AG09319 (cell line): ENCODE results near the gene ERC1.

Experiments
- DNase-seq: peaks from one replicate; pipeline ENCODE4 v3.0.0-alpha.2; 2010; ENCODE audit warnings: low read depth; ENCODE audit errors: extremely low read depth
- TF ChIP-seq, protein P1 (sequence below): IDR thresholded peaks from 2 replicates; pipeline ENCODE4 v1.5.1; 2011; ENCODE audit warnings: low read depth, mild to moderate bottlenecking, inconsistent platforms, low read length, moderate library complexity

The ERC1 gene

GRCh38 chr12:1288333-1288732 lies 297.3 kb downstream of the ERC1 start:
- DNase-seq = no peak
- TF ChIP-seq, protein P1, sequence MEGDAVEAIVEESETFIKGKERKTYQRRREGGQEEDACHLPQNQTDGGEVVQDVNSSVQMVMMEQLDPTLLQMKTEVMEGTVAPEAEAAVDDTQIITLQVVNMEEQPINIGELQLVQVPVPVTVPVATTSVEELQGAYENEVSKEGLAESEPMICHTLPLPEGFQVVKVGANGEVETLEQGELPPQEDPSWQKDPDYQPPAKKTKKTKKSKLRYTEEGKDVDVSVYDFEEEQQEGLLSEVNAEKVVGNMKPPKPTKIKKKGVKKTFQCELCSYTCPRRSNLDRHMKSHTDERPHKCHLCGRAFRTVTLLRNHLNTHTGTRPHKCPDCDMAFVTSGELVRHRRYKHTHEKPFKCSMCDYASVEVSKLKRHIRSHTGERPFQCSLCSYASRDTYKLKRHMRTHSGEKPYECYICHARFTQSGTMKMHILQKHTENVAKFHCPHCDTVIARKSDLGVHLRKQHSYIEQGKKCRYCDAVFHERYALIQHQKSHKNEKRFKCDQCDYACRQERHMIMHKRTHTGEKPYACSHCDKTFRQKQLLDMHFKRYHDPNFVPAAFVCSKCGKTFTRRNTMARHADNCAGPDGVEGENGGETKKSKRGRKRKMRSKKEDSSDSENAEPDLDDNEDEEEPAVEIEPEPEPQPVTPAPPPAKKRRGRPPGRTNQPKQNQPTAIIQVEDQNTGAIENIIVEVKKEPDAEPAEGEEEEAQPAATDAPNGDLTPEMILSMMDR = no peak

DNA sequence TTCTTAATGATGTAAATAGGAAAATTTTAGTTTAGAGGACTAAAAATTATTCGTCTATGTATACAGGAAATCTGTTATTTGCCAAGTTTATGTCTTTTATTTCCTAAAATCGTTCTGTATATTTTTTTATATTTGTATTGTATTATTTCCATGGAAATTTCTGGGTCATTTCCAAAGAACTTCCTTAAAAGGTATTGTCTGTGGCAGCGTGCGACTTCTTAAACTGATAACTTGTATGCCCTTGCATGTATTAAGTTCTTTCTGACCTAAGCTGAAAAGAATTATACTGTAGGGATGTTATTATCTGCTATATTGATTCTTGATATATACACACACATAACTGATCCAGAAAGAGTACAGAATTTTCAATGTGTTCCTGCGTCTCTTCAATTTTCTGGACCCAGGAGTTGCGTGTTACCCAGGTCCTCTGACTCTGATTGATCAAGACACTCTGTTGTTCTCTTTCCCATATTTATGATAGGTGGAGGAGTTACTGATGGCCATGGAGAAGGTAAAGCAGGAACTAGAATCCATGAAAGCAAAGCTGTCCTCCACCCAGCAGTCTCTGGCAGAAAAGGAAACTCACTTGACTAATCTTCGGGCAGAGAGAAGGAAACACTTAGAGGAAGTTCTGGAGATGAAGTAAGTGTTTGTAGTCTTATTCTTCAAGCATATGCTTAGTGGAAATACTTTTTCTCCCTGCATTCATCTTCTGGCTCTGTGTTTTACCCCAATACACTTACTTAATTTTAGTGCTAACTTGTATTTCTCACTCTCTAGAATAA lies 298.5 kb downstream of the ERC1 start:
- TF ChIP-seq, protein P1 = no peak
- no peak for DNase-seq

GRCh38 chr12:1290716-1291115 lies 299.7 kb downstream of the ERC1 start:
- TF ChIP-seq, protein P1 = no peak
- DNase-seq = no peak

- TF ChIP-seq, protein P1 = no peak
- DNase-seq = no peak
Observed at GRCh38 chr12:1291601-1292332, 300.7 kb downstream of the ERC1 start.

DNA sequence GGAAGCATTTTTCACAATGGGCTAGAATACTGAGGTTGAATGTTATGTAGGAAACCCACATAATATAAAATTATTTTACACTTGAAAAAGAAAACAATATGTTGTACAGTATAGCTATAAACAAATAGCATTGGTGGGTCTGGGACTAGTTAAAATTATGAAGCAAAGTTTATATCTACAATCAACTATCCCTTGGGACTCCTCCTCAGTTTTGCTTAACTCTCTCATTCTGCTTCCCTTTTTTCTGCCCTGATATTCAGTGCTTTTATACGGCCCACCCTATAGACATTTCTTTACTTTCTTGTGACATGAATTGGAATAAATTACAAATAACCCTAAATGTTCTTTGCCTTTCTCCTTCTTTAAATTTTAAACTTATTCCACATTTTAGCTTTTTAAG lies 302.9 kb downstream of the ERC1 start:
- TF ChIP-seq, protein P1 = no peak
- no peak for DNase-seq

DNA sequence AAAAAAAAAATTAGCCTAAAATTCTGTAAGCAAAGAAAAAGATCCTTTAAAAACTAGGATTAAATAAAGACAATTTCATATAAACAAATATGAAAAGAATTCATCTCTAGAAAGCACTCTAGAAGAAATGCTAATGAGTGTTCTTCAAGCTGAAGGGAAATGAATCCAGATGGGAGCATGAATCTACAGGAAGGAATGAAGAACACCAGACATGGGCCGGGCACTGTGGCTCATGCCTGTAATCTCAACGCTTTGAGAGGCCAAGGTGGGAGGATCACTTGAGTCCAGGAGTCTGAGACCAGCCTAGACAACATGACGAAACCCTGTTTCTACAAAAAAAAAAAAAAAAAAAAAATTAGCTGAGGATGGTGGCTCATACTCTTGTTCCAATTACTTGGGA lies 306.2 kb downstream of the ERC1 start:
- DNase-seq = peak; percentile 35

More for the DNA sequence above, 306.2 kb downstream of the ERC1 start:
- TF ChIP-seq, protein P1 = no peak
